Measurements from ENCODE around the gene WWOX.

The WWOX gene

DNA sequence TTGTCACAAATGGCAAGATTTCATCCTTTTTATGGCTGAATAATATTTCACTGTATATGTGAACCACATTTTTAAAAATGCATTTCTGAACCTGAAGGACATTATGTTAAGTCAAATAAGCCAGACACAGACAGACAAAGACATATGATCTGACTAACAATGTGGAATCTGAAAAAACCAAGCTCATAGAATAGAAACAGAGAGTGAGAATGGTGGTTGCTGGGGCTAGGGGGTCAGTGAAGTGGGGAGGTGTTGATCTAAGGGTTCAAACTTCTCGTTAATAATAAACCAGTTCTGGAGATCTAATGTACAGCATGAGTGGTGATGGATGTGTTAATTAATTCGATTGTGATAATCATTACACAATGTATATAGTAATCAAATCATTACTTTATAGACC is 475.1 kb downstream of the WWOX start:
- Histone ChIP-seq H3K27me3 (ENCODE audit: insufficient read depth, low read depth) (no peaks in the 10 kb centered on the region), H2AFZ (ENCODE audit: low read depth) (no peak overlapping the region), H4K20me1 (ENCODE audit: insufficient read depth) (no peaks in the 10 kb centered on the region), H3K79me2 (ENCODE audit: insufficient read depth, low read depth) (no peaks in the 10 kb centered on the region), H3K4me1 (ENCODE audit: low read depth, poor library complexity, severe bottlenecking) (no peaks in the 10 kb centered on the region), H3K27ac (no peak overlapping the region), H3K4me2 (no peak overlapping the region), H3K36me3 (ENCODE audit: insufficient read depth) (no peaks in the 10 kb centered on the region), H3K4me3 (IDR thresholded peaks at IDR 0.05; ENCODE audit: insufficient read depth, low read depth, low read length) (no peak overlapping the region), H3K9ac (no peak overlapping the region)
- TF ChIP-seq, protein P1, sequence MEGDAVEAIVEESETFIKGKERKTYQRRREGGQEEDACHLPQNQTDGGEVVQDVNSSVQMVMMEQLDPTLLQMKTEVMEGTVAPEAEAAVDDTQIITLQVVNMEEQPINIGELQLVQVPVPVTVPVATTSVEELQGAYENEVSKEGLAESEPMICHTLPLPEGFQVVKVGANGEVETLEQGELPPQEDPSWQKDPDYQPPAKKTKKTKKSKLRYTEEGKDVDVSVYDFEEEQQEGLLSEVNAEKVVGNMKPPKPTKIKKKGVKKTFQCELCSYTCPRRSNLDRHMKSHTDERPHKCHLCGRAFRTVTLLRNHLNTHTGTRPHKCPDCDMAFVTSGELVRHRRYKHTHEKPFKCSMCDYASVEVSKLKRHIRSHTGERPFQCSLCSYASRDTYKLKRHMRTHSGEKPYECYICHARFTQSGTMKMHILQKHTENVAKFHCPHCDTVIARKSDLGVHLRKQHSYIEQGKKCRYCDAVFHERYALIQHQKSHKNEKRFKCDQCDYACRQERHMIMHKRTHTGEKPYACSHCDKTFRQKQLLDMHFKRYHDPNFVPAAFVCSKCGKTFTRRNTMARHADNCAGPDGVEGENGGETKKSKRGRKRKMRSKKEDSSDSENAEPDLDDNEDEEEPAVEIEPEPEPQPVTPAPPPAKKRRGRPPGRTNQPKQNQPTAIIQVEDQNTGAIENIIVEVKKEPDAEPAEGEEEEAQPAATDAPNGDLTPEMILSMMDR (conservative IDR thresholded peaks at IDR 0.05; ENCODE audit: low read depth, low read length), result no peak

DNA sequence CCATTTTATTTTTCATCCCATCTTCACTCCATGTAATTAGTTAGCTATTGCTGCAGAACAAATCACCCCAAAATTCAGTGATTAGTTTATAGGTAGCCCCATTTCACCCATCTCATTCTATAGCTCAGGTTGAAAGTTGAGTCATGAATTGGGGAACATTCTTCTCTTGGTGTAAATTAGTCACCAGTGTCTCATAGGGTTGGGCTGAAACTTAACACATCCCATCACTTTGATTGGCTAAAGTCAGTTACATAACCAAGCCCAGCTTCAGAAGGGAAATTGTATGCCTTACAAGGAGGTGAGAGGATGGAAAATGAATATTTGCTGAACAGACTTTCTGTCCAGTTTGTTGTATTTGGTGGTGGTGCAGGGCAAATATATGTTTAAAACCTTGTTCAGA is 477.5 kb downstream of the WWOX start:
- no peak overlapping the region for H2AFZ ChIP-seq (ENCODE audit: low read depth)
- no peak overlapping the region for H3K9ac ChIP-seq
- TF ChIP-seq, protein P1 (conservative IDR thresholded peaks at IDR 0.05; ENCODE audit: low read depth, low read length), result no peak
- H3K27me3 ChIP-seq (ENCODE audit: insufficient read depth, low read depth), result no peaks in the 10 kb centered on the region
- no peaks in the 10 kb centered on the region for H3K36me3 ChIP-seq (ENCODE audit: insufficient read depth)
- H3K4me3 ChIP-seq (IDR thresholded peaks at IDR 0.05; ENCODE audit: insufficient read depth, low read depth, low read length), result no peak overlapping the region
- no peaks in the 10 kb centered on the region for H4K20me1 ChIP-seq (ENCODE audit: insufficient read depth)
- H3K4me2 ChIP-seq, result no peak overlapping the region
- no peak overlapping the region for H3K27ac ChIP-seq
- no peaks in the 10 kb centered on the region for H3K79me2 ChIP-seq (ENCODE audit: insufficient read depth, low read depth)
- no peaks in the 10 kb centered on the region for H3K4me1 ChIP-seq (ENCODE audit: low read depth, poor library complexity, severe bottlenecking)

DNA sequence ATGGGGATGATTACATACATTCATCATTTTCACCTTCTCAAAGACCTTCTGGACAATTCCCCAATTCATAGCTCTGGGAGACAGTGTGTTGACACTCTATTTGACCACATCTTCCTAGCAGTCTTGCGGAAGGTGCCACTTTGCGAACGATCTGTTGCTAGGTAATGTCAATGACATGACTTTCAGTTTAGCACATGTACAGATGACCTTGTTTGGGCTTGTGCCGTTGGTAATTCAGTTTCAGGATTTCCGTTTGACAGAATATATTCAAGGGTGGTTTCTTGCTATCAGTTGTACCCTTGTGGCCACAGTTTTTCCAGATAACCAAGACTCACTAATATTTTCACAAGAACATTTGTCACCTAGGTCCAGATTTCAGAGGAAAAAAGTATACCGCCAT is 478.2 kb downstream of the WWOX start:
- H3K4me3 ChIP-seq (IDR thresholded peaks at IDR 0.05; ENCODE audit: insufficient read depth, low read depth, low read length), result no peak overlapping the region
- TF ChIP-seq, protein P1 (conservative IDR thresholded peaks at IDR 0.05; ENCODE audit: low read depth, low read length), result no peak
- no peak overlapping the region for H3K4me2 ChIP-seq

DNA sequence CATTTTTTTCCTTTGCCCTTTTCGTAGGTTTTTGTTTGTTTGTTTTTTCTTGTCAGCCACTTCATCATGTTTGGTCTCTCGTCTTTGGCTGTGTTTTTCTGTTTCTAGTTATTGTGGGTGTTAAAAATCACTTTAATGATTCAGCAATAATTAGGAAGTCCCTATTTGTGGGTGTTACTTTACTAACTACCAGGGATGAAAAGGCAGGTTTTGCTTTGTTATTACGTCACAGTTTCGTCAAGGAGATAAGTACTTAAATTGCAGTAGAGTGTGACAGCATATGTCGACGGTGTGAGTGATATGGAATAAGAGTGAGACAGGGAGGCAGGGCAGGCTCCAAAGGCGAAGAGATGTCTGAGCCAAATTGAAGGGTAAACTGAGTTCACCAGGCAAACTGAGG is 479.6 kb downstream of the WWOX start:
- TF ChIP-seq, protein P1 (conservative IDR thresholded peaks at IDR 0.05; ENCODE audit: low read depth, low read length), result no peak
- H3K4me3 ChIP-seq (IDR thresholded peaks at IDR 0.05; ENCODE audit: insufficient read depth, low read depth, low read length), result no peak overlapping the region
- H3K4me1 ChIP-seq (ENCODE audit: low read depth, poor library complexity, severe bottlenecking), result no peaks in the 10 kb centered on the region
- H3K79me2 ChIP-seq (ENCODE audit: insufficient read depth, low read depth), result no peaks in the 10 kb centered on the region
- H2AFZ ChIP-seq (ENCODE audit: low read depth), result no peak overlapping the region
- no peaks in the 10 kb centered on the region for H3K27me3 ChIP-seq (ENCODE audit: insufficient read depth, low read depth)
- no peaks in the 10 kb centered on the region for H3K36me3 ChIP-seq (ENCODE audit: insufficient read depth)
- no peak overlapping the region for H3K4me2 ChIP-seq
- H3K9ac ChIP-seq, result no peak overlapping the region
- H3K27ac ChIP-seq, result no peak overlapping the region
- no peaks in the 10 kb centered on the region for H4K20me1 ChIP-seq (ENCODE audit: insufficient read depth)

More for the DNA sequence above, 478.2 kb downstream of the WWOX start:
- Histone ChIP-seq H2AFZ (ENCODE audit: low read depth) (no peak overlapping the region), H3K27ac (no peak overlapping the region), H4K20me1 (ENCODE audit: insufficient read depth) (no peaks in the 10 kb centered on the region), H3K27me3 (ENCODE audit: insufficient read depth, low read depth) (no peaks in the 10 kb centered on the region), H3K36me3 (ENCODE audit: insufficient read depth) (no peaks in the 10 kb centered on the region), H3K9ac (no peak overlapping the region), H3K79me2 (ENCODE audit: insufficient read depth, low read depth) (no peaks in the 10 kb centered on the region), H3K4me1 (ENCODE audit: low read depth, poor library complexity, severe bottlenecking) (no peaks in the 10 kb centered on the region)

Measured in KMS-11 (cell line).